Tibial artery (tissue), 4 donors: Measurements from ENCODE around the gene PAWR.

Experiments
- DNase-seq, 2 donors: peaks; one replicate each; pipeline ENCODE4 v3.0.0-alpha.2; 2019
- H3K27ac ChIP-seq, 2 donors: fragments of 200-600 bp; sonication (generic) in 1 of 2; 1 replicate in 1 of 2; 2 replicates in 1 of 2; pipeline ENCODE4 v1.5.1; 2018 to 2019; ENCODE audit warnings: mild to moderate bottlenecking in 1 of 2
- H3K27me3 ChIP-seq, 2 donors: fragments of 200-600 bp; sonication (generic) in 1 of 2; one replicate each; pipeline versions ENCODE4 v1.5.1 to v1.6.0; 2016 to 2019
- H3K36me3 ChIP-seq, 3 donors: fragments of 200-600 bp; sonication (generic) in 2 of 3; one replicate each; pipeline ENCODE4 v1.5.1; 2016 to 2019; ENCODE audit warnings: mild to moderate bottlenecking in 2 of 3
- H3K4me1 ChIP-seq, 4 donors: fragments of 200-600 bp; sonication (generic) in 2 of 4; 1 replicate in 3 of 4; 2 replicates in 1 of 4; pipeline ENCODE4 v1.5.1; 2016 to 2019
- H3K4me3 ChIP-seq, 2 donors: fragments of 200-600 bp; sonication (generic) in 1 of 2; 1 replicate in 1 of 2; 2 replicates in 1 of 2; pipeline ENCODE4 v1.5.1; 2018 to 2019; ENCODE audit warnings: mild to moderate bottlenecking in 2 of 2
- H3K9me3 ChIP-seq, 3 donors: fragments of 200-600 bp; sonication (generic) in 1 of 3; one replicate each; pipeline ENCODE4 v1.5.1; 2016 to 2019
- CTCF ChIP-seq, 2 experiments: fragments of 200-600 bp in 1 of 2; fragments of 450-650 bp in 1 of 2; IDR thresholded peaks; one replicate each; pipeline ENCODE4 v1.5.1; 2017 to 2019; ENCODE audit warnings: antibody characterized with exemption in 2 of 2, mild to moderate bottlenecking in 1 of 2, moderate library complexity in 1 of 2
- intact Hi-C: fragments of 100-400 bp; cut with DNase I; formaldehyde crosslinking; loops from one replicate; pipeline ENCODE4 v1.15.0; 2023; ENCODE audit warnings: low total_unique reads

The PAWR gene

DNA sequence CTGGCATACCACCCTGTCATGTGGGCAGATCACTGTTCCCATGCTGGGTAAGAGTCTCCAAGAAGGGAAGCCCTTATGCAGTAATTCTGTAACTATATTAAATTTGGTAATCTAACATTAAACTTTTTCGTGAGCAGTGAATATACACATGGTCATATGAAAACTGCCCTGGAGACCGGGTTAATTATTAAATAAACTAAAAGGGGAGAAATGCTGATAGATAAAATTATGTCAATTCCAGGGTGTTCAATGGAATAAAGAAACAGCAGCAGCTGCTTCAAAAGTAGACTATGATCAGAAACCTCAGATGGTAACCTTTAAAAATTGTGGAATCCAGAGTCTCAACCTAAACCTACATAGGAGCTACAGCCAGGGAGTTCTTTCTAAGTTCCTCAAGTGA, 100.0 kb downstream of the PAWR start:
- Histone ChIP-seq H3K9me3 (no peaks in the 10 kb centered on the region), H3K27ac (no peak overlapping the region), H3K36me3 (peaks cover 0 to 5% (median 0%) of the 10 kb centered on the region in 3 donors), H3K4me3 (no peak overlapping the region), H3K4me1 (no peaks in the 10 kb centered on the region), H3K27me3 (no peaks in the 10 kb centered on the region)
- TF ChIP-seq CTCF (IDR thresholded peaks at IDR 0.05), result no peak
- DNase-seq, result no peak
- intact Hi-C loops, result no loop called here

DNA sequence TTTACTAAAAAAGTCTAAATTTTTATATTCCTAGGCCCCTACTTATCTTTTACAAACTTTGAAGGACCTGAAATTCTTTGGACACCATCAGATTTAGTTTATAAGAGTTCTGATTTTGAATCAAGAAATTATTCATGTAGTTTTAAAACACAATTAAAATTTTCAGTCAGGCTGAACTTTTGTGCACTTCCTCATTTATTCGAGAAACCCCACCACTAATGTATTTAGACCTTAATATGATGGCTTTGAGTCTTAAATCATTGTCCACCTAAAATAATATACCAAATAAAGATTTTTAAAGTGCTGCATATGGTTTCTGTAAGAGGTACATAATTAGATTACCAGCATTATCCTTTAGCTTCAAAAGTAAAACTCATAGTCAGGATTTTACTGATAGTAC, 103.4 kb downstream of the PAWR start:
- no peak overlapping the region for H3K27ac ChIP-seq
- no peak overlapping the region for H3K4me3 ChIP-seq
- no peaks in the 10 kb centered on the region for H3K9me3 ChIP-seq
- DNase-seq, result no peak
- peaks cover 0 to 5% (median 0%) of the 10 kb centered on the region in 3 donors for H3K36me3 ChIP-seq
- no peaks in the 10 kb centered on the region for H3K27me3 ChIP-seq
- intact Hi-C loops, result no loop called here
- TF ChIP-seq CTCF (IDR thresholded peaks at IDR 0.05), result no peak
- H3K4me1 ChIP-seq, result no peaks in the 10 kb centered on the region

DNA sequence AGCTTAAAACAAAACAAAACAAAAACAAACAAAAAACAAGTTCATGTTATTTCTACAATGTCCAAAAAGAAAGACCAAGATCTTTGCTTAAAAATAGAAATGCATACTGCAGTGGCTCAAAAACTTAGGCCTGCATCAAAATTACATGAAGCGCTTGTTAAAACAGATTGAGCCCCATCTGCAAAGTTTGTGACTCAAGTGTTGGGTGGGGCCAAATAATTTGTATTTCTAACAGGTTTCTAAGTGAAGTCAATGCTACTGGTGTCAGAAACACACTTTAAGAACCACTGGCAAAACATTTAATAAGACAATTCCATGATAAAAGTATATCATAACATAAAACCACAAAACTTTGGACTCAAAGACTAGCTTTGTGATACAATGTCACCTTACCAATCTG, 105.6 kb downstream of the PAWR start:
- Histone ChIP-seq H3K4me1 (no peaks in the 10 kb centered on the region), H3K27me3 (no peaks in the 10 kb centered on the region), H3K36me3 (peaks cover 0 to 5% (median 0%) of the 10 kb centered on the region in 3 donors), H3K4me3 (no peak overlapping the region), H3K27ac (no peak overlapping the region), H3K9me3 (no peaks in the 10 kb centered on the region)
- TF ChIP-seq CTCF (IDR thresholded peaks at IDR 0.05), result no peak
- intact Hi-C loops, result no loop called here
- no peak for DNase-seq

DNA sequence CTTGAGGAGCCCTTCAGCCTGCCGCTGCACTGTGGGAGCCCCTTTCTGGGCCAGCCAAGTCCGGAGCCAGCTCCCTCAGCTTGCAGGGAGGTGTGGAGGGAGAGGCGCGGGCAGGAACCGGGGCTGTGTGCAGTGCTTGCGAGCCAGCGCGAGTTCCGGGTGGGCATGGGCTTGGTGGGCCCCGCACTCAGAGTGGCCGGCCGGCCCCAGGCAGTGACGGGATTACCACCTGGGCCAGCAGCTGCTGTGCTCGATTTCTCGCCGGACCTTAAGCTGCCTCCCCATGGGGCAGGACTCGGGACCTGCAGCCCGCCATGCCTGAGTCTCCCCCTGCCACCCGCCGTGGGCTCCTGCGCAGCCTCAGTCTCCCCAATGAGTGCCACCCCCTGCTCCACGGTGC, 116.9 kb downstream of the PAWR start:
- Histone ChIP-seq H3K36me3 (peaks cover 27 to 49% (median 44%) of the 10 kb centered on the region in 3 donors), H3K9me3 (peaks cover 0 to 19% (median 12%) of the 10 kb centered on the region in 3 donors), H3K4me1 (no peaks in the 10 kb centered on the region), H3K4me3 (no peak overlapping the region), H3K27me3 (no peaks in the 10 kb centered on the region), H3K27ac (no peak overlapping the region)
- DNase-seq, result no peak
- TF ChIP-seq CTCF (IDR thresholded peaks at IDR 0.05), result no peak
- intact Hi-C loops, result no loop called here

GRCh38 chr12:79569679-79570078, 121.1 kb downstream of the PAWR start:
- Histone ChIP-seq H3K27me3 (no peaks in the 10 kb centered on the region), H3K4me3 (no peak overlapping the region), H3K4me1 (peaks cover 0 to 17% (median 5%) of the 10 kb centered on the region in 4 donors), H3K36me3 (peaks cover 23 to 59% (median 48%) of the 10 kb centered on the region in 3 donors), H3K27ac (no peak overlapping the region), H3K9me3 (peaks cover 0 to 19% (median 10%) of the 10 kb centered on the region in 3 donors)
- intact Hi-C loops, result no loop called here
- DNase-seq, result no peak
- TF ChIP-seq CTCF (IDR thresholded peaks at IDR 0.05), result no peak

GRCh38 chr12:79567175-79567563, 123.6 kb downstream of the PAWR start:
- intact Hi-C loops, result no loop called here
- TF ChIP-seq CTCF (IDR thresholded peaks at IDR 0.05), result no peak
- H3K36me3 ChIP-seq, result peaks cover 6 to 54% (median 35%) of the 10 kb centered on the region in 3 donors
- H3K9me3 ChIP-seq, result peaks cover 0 to 4% (median 0%) of the 10 kb centered on the region in 3 donors
- no peak overlapping the region for H3K4me3 ChIP-seq
- peaks cover 0 to 17% (median 5%) of the 10 kb centered on the region in 4 donors for H3K4me1 ChIP-seq
- H3K27ac ChIP-seq, result peak overlapping the region in 1 of 2 donors; percentile 3
- DNase-seq, result no peak
- no peaks in the 10 kb centered on the region for H3K27me3 ChIP-seq
